Prostate gland (tissue), 2 donors: Measurements from ENCODE around the gene ADAMTS12. TPM values are rescaled to one million over a fixed set of nuclear protein-coding genes. Genes with fewer than 3 reads are reported as not detected.

Source experiments
- DNase-seq: peaks from one replicate; pipeline ENCODE4 v3.0.0-alpha.2; 2019; ENCODE audit warnings: low spot score
- H3K27ac ChIP-seq, 2 donors: fragments of 200-600 bp; sonication (generic); 2 replicates each; pipeline ENCODE4 v1.5.1; 2017 to 2019
- H3K27me3 ChIP-seq: fragments of 200-600 bp; sonication (generic); replicated peaks from 2 replicates; pipeline ENCODE4 v1.5.1; 2019; ENCODE audit not compliant: insufficient read depth
- H3K36me3 ChIP-seq, 2 donors: fragments of 200-600 bp; sonication (generic); 1 replicate in 1 of 2; 2 replicates in 1 of 2; pipeline versions ENCODE4 v1.5.1 to v1.8.1; 2017 to 2019
- H3K4me1 ChIP-seq: fragments of 200-600 bp; sonication (generic); replicated peaks from 2 replicates; pipeline ENCODE4 v1.5.1; 2019
- H3K4me3 ChIP-seq, 2 donors: fragments of 200-600 bp; sonication (generic); 2 replicates each; pipeline ENCODE4 v1.5.1; 2017 to 2019
- H3K9me3 ChIP-seq: fragments of 200-600 bp; sonication (generic); 2 replicates; pipeline ENCODE4 v1.5.1; 2017
- POLR2A ChIP-seq: fragments of 450-650 bp; IDR thresholded peaks from one replicate; pipeline ENCODE4 v1.6.1; 2016; ENCODE audit warnings: antibody characterized with exemption, mild to moderate bottlenecking
- POLR2AphosphoS5 ChIP-seq: sonication (generic); formaldehyde crosslinking; IDR thresholded peaks from one replicate; pipeline ENCODE4 v1.6.1; 2017; ENCODE audit warnings: antibody characterized with exemption
- WGBS: methylation state at CpG from one replicate; pipeline ENCODE4 v1.1.5; 2018; 5-methylcytosine and 5-hydroxymethylcytosine counted together
- intact Hi-C: fragments of 100-400 bp; cut with DNase I; formaldehyde crosslinking; loops from one replicate; pipeline ENCODE4 v1.14.2; 2022
- total RNA-seq, 2 donors: library from RNA; depleted of rRNA; stranded (reverse); fragments of >200 nt; gene quantifications; one replicate each; pipeline ENCODE4 v1.1.0, GENCODE V29; 2016
- TF ChIP-seq, protein P1 (sequence below), 4 experiments: fragments of 200-600 bp in 2 of 4; fragments of 450-650 bp in 2 of 4; sonication (generic) in 2 of 4; IDR thresholded peaks; 1 replicate in 3 of 4; 2 replicates in 1 of 4; pipeline ENCODE4 v1.5.1; 2016 to 2019; ENCODE audit warnings: antibody characterized with exemption in 4 of 4, mild to moderate bottlenecking in 2 of 4, moderate library complexity in 2 of 4

The ADAMTS12 gene
- total RNA-seq, 2 donors from 2014 or later, result 0.09 to 3.7 TPM

DNA sequence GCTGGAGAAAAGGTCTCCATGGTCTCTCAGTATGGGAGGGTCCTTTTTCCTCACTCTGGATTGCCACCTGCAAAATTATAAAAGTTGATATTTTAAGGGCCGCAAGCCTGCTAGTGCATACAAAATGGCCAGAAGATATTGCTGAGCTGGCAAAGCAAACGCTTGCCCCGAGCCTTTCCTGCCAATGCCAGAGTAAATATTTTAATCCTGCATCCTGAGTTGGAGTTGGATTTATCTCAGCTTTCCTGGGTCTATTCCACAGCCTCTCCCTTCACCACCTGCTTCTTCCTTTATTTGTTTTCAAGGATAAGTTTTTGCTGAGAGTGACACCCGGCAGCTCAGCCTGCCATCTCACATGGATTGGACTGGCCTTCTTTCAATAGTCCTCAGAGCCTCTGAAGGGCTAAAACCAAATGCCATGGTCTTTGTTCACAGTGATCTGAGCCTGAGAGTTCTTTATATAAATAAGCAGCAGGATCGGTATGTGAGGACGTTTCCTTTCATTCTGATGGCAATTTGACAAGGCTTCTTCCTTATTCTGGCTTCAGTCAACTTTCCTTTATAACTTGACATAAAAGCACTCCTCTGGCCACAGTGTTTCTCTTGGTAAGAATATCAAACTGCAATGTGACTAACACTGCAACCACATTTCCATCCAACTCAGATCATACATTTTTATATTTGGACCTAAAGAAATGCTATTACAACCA is 170.1 kb downstream of the ADAMTS12 start:
- Histone ChIP-seq H3K9me3 (no peaks in the 10 kb centered on the region), H3K36me3 (no peaks in the 10 kb centered on the region), H3K4me1 (no peaks in the 10 kb centered on the region), H3K27ac (no peak overlapping the region), H3K4me3 (no peak overlapping the region), H3K27me3 (no peaks in the 10 kb centered on the region)
- TF ChIP-seq, protein P1, sequence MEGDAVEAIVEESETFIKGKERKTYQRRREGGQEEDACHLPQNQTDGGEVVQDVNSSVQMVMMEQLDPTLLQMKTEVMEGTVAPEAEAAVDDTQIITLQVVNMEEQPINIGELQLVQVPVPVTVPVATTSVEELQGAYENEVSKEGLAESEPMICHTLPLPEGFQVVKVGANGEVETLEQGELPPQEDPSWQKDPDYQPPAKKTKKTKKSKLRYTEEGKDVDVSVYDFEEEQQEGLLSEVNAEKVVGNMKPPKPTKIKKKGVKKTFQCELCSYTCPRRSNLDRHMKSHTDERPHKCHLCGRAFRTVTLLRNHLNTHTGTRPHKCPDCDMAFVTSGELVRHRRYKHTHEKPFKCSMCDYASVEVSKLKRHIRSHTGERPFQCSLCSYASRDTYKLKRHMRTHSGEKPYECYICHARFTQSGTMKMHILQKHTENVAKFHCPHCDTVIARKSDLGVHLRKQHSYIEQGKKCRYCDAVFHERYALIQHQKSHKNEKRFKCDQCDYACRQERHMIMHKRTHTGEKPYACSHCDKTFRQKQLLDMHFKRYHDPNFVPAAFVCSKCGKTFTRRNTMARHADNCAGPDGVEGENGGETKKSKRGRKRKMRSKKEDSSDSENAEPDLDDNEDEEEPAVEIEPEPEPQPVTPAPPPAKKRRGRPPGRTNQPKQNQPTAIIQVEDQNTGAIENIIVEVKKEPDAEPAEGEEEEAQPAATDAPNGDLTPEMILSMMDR (IDR thresholded peaks at IDR 0.05), result no peak
- TF ChIP-seq POLR2A, result no peak
- no peak for TF ChIP-seq POLR2AphosphoS5
- intact Hi-C loops, result no loop called here
- no peak for DNase-seq
- 21% methylated on average over 6 of the region's 6 CpGs for WGBS

DNA sequence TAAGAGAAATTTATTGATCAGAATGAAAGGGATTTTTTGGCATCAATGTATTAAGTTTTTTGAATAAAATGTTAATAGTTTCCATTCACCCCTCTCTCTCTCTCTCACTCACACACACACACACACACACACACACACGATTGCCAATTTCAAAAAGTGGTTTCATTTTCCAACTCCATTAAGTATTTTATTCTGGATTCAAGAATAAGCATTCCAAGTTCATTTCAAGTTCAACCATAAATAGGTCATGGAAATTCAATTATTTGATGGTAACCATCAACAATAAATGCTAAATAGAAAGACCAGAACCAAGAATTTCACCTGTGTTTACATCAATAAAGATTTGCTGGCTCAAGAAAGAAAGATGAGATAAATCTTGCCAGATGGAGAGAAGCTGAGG is 171.6 kb downstream of the ADAMTS12 start:
- no peaks in the 10 kb centered on the region for H3K36me3 ChIP-seq
- DNase-seq, result no peak
- no peak overlapping the region for H3K4me3 ChIP-seq
- intact Hi-C loops, result no loop called here
- no peaks in the 10 kb centered on the region for H3K27me3 ChIP-seq
- H3K27ac ChIP-seq, result no peak overlapping the region
- TF ChIP-seq, protein P1 (IDR thresholded peaks at IDR 0.05), result no peak
- TF ChIP-seq POLR2AphosphoS5 (no peak), POLR2A (no peak)
- H3K9me3 ChIP-seq, result no peaks in the 10 kb centered on the region
- 54% methylated on average over 1 of the region's 1 CpG for WGBS
- H3K4me1 ChIP-seq, result no peaks in the 10 kb centered on the region

DNA sequence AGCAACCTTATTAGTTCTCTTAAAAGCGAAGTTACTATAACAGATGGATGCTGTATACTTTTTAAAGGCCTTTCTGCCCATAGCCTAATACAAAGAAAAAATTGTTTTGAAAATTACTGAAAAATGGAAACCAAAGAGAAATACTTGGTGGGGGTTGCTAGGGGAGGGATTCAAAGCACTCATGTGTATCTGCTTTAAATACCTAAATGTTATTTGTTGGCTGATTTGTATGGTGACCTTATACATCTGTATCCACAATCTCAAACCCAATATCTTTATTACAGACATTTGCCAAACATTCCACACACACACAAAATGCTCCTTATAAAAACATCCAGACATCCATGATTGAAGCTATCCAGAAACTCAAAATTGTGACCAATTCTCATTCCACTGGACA is 172.0 kb downstream of the ADAMTS12 start:
- intact Hi-C loops, result no loop called here
- no peak for DNase-seq

DNA sequence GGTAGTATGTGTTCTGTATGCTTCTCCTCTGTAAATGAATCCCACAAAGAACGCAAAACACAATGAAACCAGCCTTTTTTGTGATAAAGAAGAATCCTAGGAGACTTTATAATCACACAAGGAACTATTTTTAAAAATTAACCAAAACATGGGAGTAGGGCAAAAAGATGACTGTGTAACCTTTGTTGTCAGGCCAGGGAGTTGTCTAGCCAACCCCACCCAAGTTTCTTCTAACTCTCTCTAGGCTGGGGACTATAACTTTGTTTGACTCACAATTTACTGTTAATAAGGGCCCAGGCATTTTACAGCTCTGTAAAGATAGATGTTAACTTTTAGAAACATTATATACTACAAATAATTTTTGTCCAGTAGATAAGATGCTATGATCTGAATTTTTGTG is 176.1 kb downstream of the ADAMTS12 start:
- Histone ChIP-seq H3K9me3 (no peaks in the 10 kb centered on the region), H3K27ac (no peak overlapping the region), H3K4me3 (no peak overlapping the region), H3K4me1 (no peaks in the 10 kb centered on the region), H3K36me3 (no peaks in the 10 kb centered on the region), H3K27me3 (no peaks in the 10 kb centered on the region)
- WGBS, result 83% methylated on average over 1 of the region's 1 CpG
- no peak for DNase-seq
- intact Hi-C loops, result no loop called here
- TF ChIP-seq POLR2A (no peak), POLR2AphosphoS5 (no peak)
- TF ChIP-seq, protein P1 (IDR thresholded peaks at IDR 0.05), result no peak

More for the DNA sequence above, 172.0 kb downstream of the ADAMTS12 start:
- 85% methylated on average over 1 of the region's 1 CpG for WGBS
- Histone ChIP-seq H3K36me3 (no peaks in the 10 kb centered on the region), H3K4me1 (no peaks in the 10 kb centered on the region), H3K9me3 (no peaks in the 10 kb centered on the region), H3K4me3 (no peak overlapping the region), H3K27ac (no peak overlapping the region), H3K27me3 (no peaks in the 10 kb centered on the region)
- TF ChIP-seq POLR2A (no peak), POLR2AphosphoS5 (no peak)
- TF ChIP-seq, protein P1 (IDR thresholded peaks at IDR 0.05), result no peak

DNA sequence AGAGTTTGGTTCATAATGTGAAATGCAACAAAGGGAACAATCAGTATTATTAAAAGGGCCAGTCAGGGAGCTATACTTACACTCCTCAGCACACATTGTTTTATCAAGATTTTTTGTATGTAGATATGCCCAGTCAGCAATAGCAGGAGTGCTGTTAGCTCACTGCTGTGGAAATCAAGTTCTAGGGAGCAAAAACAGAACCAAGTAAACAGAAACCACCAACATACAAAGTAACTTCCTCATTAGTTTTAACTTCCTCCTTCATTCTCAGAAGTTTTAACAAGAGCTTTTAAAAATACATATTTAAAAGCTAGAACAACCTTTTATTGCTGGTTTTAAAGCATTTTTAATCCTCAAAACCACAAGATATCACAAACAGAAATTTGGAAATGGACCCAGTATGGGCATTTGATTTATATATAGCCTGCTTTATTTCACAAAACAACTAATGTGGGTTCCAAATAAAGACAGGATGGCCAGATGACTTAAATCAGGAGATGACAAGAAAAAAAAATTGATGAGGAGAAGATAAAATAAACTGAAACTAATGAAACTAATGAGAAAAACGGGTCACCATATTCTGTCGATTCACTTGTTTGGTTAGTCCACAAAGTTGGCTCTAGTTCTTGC is 178.5 kb downstream of the ADAMTS12 start:
- no peak for DNase-seq
- H3K4me3 ChIP-seq, result no peak overlapping the region
- intact Hi-C loops, result no loop called here
- no peaks in the 10 kb centered on the region for H3K9me3 ChIP-seq
- TF ChIP-seq POLR2AphosphoS5, result no peak
- TF ChIP-seq, protein P1 (IDR thresholded peaks at IDR 0.05), result no peak
- TF ChIP-seq POLR2A, result no peak
- 12% methylated on average over 2 of the region's 2 CpGs for WGBS
- no peak overlapping the region for H3K27ac ChIP-seq
- no peaks in the 10 kb centered on the region for H3K27me3 ChIP-seq
- no peaks in the 10 kb centered on the region for H3K36me3 ChIP-seq
- H3K4me1 ChIP-seq, result no peaks in the 10 kb centered on the region
